ENCODE results near the gene UCN2. TPM values are rescaled to one million over a fixed set of nuclear protein-coding genes. Genes with fewer than 3 reads are reported as not detected.
"Not testable (repeated sequence)": the region's sequence is repeated elsewhere in the genome, so short reads cannot be mapped to it uniquely, and the experiment has no call there.

Gene UCN2
- total RNA-seq, 1 donor from 2014 or later = 1.4 TPM

DNA sequence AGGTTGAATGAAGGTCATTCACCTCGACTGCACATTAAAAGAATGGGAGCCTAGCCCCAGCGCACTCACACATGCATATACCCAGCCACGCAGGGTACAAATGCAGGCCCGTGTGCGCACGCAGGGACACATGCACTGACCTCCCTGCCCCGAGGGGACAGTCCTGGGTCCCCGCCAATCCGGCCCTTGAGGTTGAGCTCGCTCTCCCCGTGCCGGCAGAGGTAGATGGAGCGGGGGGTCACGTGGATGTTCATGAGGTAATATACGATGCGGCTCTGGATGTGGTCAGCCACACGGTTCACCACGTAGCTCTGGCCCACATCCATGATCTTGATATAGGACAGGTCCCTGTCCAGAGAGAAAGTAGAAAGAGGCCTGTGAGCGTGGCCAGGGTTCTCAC, 27.5 kb downstream of the UCN2 start:
- DNase-seq = no peak

DNA sequence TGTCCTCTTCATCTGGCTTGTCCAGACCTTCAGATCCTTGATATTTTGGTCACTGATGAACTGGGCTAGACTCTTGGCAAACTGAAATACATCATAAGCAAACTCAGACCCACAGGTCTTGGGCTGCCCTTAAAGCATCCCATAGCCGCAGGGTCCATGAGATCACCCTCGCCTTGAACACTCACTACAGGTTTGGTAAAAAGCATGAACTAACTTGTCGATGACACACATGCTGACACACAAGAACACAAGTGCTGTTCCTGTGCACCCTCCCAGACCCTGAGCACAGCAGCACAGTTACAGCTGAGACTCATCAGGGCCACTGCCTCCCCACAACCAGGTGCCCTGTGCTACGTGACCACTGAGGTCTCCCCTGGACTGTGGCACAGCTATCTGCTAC, 28.0 kb downstream of the UCN2 start:
- DNase-seq = no peak

DNA sequence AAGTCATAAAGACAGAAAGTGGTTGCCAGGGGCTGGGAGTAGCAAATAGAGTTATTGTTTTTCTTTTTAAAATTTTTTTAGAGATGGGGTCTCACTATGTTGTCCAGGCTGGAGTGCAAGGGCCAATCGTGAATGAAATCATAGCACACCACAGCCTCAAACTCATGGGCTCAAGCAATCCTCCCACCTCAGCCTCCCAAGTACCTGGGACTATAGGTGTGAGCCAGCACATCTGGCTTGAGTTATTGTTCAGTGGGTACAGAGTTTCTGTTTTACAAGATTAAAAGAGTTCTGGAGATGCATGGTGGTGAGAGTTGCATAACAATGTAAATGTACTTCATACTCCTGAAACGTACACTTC, 30.6 kb downstream of the UCN2 start:
- no peak for DNase-seq

DNA sequence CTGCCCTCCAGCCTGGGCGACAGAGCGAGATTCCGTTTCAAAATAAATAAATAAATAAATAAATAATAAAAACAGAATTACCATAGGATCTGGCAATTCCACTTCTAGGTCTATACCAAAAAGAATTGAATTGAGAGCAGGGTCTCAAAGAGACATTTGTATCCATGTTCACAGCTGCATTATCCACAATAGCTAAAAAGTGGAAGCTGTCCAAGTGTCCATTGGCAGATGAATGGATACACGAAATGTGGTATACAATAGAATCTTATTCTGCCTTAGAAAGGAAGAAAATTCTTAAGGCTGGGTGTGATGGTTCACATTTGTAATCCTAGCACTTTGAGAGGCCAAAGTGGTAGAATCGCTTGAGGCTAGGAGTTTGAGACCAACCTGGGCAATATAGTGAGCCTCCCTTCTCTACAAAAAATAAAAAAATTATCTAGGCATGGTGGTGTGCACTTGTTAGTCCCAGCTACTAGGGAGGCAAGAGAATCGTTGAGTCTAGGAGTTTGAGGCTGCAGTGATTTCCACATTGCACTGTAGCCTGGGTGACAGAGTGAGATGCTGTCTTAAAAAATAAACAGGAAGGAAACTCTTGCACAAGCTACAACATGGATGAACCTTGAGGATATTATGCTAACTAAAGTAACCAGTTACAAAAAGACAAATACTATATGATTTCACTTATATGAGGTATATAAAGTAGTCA, 31.2 kb downstream of the UCN2 start:
- DNase-seq = no peak

DNA sequence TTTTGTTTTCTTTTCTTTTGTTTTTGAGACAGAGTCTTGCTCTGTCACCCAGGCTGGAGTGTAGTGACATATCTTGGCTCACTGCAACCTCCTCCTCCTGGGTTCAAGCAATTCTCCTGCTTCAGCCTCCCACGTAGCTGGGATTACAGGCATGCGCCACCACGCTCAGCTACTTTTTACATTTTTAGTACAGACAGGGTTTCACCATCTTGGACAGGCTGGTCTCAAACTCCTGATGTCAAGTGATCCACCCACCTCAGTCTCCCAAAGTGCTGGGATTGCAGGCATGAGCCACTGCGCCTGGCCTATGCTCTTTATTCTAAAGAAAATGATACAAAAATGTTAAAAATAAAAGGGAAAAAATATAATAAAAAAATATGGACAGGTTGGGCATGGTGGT, 32.9 kb downstream of the UCN2 start:
- DNase-seq = not testable (repeated sequence)

DNA sequence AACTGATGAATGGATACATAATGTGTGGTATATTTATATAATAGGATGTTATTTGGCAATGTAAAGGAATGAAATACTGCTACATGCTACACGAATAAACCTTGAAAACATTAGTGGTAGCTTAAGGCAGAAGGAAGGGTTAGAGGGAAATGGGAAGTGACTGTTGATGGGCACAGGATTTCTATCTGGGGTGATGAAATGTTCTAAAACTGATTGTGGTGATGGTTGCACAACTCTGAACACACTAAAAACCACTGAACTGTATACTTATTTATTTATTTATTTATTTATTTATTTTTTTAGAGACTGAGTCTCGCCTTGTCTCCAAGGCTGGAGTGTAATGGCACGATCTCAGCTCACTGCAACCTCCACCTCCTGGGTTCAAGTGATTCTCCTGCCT, 34.8 kb downstream of the UCN2 start:
- no peak for DNase-seq

DNA sequence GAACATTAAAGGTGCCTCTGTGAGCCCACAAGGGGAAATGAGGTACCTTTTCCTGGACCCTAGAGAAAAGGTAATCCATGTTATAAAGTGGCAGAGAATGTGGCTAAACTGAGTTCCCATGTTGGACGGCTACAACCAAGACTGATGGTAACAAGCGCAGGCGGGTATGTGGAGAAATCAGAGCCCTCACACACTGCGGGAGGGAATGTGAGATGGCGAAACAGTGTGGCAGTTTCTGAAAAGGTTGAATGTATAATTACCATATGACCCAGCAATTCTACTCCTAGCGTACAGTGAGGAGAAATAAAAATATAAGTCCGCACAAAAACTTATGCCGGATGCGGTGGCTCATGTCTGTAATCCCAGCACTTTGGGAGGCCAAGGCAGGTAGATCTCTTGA, 35.5 kb downstream of the UCN2 start:
- no peak for DNase-seq

DNA sequence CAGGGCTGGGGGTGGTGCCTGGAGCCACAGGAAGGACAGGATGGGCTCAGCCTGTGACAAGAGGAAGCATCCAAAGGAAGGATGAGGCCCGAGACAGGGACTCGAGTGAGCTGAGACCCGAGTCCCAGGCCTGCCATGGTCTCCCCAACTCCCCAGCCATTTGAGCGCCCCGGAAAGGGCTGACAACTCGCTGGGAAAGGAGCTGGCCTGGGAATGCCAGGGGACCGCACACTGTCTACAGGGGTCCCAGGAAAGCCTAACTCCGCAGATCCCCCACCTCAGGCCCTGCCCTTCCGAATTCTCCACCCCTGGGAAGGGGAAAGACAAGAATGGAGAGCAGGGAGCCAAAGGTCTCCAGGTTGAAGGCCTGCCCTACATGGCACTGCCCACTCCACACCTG, 38.6 kb downstream of the UCN2 start:
- DNase-seq = no peak

DNA sequence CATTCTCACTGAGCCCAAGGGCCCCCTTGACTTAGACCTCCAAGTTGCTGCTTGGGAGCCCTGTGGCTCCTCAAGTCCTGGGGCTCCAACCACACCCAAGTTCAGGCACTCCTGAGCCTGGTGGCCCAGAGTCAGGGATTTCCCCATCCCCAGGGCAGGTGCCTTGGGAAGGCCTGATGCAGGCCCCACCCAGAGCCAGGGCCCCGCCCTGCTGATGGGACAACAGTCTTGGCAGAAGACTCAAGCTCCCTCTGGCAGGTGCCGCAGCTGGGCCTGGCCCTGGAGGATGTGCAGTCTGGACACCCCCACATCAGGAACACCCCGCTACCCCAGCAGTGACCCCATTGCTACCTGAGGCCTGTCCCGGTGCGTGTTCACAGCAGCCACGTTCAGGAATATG, 41.9 kb downstream of the UCN2 start:
- DNase-seq = no peak

DNA sequence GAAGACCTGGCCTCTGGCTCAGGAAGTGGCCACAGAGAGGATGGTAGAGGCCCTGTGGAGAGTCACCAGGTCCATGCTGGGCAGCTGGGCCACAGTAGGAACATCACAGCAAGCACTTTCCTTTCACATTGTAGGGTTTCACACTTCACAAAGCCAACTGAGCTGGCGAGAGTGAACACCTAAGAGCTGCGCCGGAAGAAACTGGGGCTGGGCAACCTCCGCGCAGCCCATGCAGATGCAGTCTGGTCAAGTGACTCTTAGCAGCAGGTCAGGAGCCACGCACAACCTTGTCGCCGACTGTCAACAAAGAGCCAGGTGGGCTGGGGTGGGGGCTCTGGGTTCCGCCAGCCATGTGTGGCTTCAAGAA, 44.3 kb downstream of the UCN2 start:
- DNase-seq = no peak

DNA sequence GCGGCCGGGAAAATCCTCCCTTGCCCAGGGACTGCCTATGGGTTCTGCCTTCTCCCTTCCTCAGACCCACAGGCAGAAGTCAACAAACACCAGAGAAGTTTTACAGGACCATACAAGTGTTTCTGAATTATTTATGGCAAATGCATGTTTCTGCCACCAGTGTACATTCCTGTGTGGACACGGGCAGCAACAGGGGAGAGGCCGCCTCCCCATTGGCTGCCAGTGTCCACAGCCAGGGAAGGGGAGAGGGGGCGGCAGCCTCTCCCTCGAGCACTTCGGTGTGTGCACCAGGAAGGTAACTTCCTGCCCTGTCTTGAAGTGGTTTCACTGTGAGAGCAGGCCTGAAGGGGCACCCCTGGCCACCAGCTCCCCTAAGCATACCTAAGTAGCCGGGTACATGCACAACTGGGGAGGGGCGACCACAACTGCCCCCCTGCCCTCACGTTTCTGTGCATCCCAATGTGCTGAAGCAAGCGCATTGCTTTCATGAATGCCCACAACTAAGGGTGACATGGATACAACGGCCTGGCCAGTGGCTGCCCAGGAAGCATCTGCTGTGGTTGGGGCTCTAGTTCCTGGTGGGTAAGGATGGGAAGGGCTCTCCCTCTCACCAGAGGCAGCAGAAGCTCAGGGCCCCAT, 44.8 kb downstream of the UCN2 start:
- DNase-seq = no peak

DNA sequence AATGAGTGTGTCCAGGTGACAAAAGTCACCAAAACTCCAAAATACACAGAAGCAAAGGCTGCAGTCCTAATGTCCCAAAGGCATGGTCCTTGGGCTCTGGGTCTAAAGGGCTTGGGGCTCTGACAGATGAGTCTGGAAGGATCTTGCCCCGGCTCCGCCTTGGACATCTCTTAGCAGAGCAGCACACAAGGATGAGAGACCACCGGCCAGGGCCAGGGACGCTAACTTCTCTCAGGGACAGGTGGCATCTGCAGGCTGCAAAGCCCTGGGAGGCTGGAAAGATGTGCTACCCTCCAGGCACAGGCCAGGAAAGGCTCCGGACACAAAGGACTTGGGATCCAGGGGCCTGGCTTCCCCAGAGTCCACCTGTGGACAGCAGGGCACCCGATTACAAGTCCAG, 45.5 kb downstream of the UCN2 start:
- no peak for DNase-seq

DNA sequence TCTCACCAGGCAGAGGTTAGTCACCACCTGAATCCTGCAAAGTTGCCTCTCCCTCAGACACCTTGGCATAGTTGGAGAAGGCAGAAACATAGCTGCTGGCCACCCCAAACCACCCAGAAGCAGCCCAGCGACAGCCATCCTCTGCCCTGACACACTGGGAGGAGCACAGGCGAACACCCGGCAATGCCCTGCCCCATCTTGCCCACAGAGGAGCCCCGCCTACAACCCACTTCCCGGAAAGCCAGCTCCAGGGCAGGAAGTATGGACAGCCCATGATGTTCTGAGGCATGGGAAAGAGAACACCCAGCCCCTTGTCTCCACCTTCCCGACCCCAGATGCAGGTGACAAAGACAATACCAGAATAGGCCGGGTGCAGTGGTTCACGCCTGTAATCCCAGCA, 47.0 kb downstream of the UCN2 start:
- DNase-seq = no peak

DNA sequence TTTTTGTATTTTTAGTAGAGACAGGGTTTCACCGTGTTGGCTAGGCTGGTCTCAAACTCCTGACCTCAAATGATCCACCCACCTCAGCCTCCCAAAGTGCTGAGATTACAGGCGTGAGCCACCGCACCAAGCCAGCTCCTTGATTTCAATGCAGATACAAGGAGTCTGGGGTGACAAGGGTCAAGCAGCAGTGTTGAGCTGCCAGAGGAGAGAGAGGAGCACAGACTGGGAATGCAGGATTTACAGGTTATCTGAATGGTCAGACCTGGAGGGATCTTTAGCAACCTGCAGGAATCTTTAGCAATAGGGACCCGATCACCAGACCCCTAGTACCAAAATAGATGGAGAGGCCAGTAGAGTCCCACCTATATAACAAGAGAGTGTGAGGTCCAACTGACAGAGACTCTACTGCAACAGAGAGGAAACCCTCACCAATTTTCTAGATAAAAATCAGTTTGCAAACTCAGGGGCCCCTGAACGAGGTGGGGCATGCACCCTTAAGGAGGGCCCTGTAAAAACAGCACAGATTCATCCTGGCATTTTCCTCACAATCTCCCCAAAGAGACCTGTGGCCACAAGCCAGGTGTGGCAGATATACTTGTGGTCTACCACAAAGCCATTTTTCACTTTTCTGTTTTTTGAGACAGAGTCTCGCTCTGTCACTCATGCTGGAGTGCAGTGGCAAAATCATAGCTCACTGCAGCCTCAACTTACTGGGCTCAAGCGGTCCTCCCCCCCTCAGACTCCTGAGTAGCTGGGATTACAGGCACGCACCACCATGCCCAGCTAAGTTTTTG, 49.0 kb downstream of the UCN2 start:
- DNase-seq = no peak

Small RNA genes within 50 kb of the gene (small RNA-seq; reads per million reads assigned to genes)
- gene MIR6823 (ENCODE audit: low replicate concordance) = not detected

Other genes with a start within 250 kb of the UCN2 start
- not detected for gene SPINK8, start 230.1 kb downstream of the UCN2 start, total RNA-seq
- not detected for gene FBXW12, start 191.6 kb downstream of the UCN2 start, total RNA-seq
- gene PLXNB1, start 133.7 kb downstream of the UCN2 start, total RNA-seq = 41.2 TPM
- 6.7 TPM for gene CCDC51, start 123.7 kb downstream of the UCN2 start, total RNA-seq
- gene TMA7, start 123.5 kb downstream of the UCN2 start, total RNA-seq = 152 TPM
- 4.8 TPM for gene ATRIP, start 117.0 kb downstream of the UCN2 start, total RNA-seq
- gene SHISA5, start 59.6 kb downstream of the UCN2 start, total RNA-seq = 35.2 TPM
- gene PFKFB4, start 7.0 kb downstream of the UCN2 start, total RNA-seq = 5.4 TPM
- 71.4 TPM for gene COL7A1, start 31.5 kb upstream of the UCN2 start, total RNA-seq
- 132 TPM for gene UQCRC1, start 45.9 kb upstream of the UCN2 start, total RNA-seq
- gene TMEM89, start 58.0 kb upstream of the UCN2 start, total RNA-seq = not detected
- 9.9 TPM for gene SLC26A6, start 71.7 kb upstream of the UCN2 start, total RNA-seq
- gene CELSR3, start 99.1 kb upstream of the UCN2 start, total RNA-seq = 0.39 TPM
- gene NCKIPSD, start 122.1 kb upstream of the UCN2 start, total RNA-seq = 10.1 TPM
- 67.0 TPM for gene IP6K2, start 153.4 kb upstream of the UCN2 start, total RNA-seq